Measurements from ENCODE around the gene EMC1. TPM values are rescaled to one million over a fixed set of nuclear protein-coding genes. Genes with fewer than 3 reads are reported as not detected.

The EMC1 gene
- total RNA-seq, 1 experiment from 2014 or later, result 40.7 TPM

DNA sequence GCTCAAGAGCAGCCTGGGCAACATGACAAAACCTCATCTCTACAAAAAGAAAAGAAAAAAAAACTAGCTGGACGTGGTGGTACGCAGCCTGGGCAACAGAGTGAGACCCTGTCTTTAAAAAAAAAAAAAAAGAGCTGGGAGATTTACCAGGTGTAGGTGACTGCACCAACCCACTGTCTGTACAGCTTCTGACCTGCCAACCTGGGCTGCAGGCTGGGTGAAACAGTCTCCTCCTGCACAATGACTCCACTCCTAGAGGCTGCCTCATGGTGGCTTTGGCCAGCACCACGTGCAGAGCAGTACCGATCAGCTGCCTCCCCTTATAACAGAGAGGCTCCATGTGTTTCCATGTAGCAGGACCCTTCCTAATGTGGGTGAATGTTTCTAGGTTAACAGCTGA lies 4.0 kb upstream of the EMC1 start:
- DNase-seq, result no peak
- H3K4me2 ChIP-seq, result no peak overlapping the region
- H4K20me1 ChIP-seq (ENCODE audit: insufficient read depth), result peaks cover 21% of the 10 kb centered on the region
- peaks cover 50% of the 10 kb centered on the region for H3K79me2 ChIP-seq (ENCODE audit: low read depth)
- intact Hi-C loops (cut with micrococcal nuclease; ENCODE audit: unreplicated experiment), result no loop called here
- no peak overlapping the region for H3K27ac ChIP-seq
- H3F3A ChIP-seq (ENCODE audit: insufficient read depth, low read depth), result no peaks in the 10 kb centered on the region; the same call in 1 of the 2 replicates
- no peaks in the 10 kb centered on the region for H3K36me3 ChIP-seq (ENCODE audit: low read depth)
- H3K4me1 ChIP-seq (replicated peaks; ENCODE audit: insufficient read depth), result peaks cover 14% of the 10 kb centered on the region
- H3K4me3 ChIP-seq, result no peak overlapping the region
- CTCF ChIA-PET, result no interaction called here
- POLR2A ChIA-PET (ENCODE audit: unreplicated experiment), result no interaction called here
- no peaks in the 10 kb centered on the region for H3K27me3 ChIP-seq (ENCODE audit: insufficient read depth, low read depth)
- no peaks in the 10 kb centered on the region for H3K9me3 ChIP-seq (ENCODE audit: insufficient read depth, low read depth)
- H2AFZ ChIP-seq, result no peak overlapping the region
- no peak for TF ChIP-seq EZH2 (IDR thresholded peaks at IDR 0.05; ENCODE audit: low read depth)
- TF ChIP-seq, protein P1, sequence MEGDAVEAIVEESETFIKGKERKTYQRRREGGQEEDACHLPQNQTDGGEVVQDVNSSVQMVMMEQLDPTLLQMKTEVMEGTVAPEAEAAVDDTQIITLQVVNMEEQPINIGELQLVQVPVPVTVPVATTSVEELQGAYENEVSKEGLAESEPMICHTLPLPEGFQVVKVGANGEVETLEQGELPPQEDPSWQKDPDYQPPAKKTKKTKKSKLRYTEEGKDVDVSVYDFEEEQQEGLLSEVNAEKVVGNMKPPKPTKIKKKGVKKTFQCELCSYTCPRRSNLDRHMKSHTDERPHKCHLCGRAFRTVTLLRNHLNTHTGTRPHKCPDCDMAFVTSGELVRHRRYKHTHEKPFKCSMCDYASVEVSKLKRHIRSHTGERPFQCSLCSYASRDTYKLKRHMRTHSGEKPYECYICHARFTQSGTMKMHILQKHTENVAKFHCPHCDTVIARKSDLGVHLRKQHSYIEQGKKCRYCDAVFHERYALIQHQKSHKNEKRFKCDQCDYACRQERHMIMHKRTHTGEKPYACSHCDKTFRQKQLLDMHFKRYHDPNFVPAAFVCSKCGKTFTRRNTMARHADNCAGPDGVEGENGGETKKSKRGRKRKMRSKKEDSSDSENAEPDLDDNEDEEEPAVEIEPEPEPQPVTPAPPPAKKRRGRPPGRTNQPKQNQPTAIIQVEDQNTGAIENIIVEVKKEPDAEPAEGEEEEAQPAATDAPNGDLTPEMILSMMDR (conservative IDR thresholded peaks at IDR 0.05), result no peak
- no peaks in the 10 kb centered on the region for H3K9me2 ChIP-seq (ENCODE audit: insufficient read depth)
- BruUV-seq (replicated peaks), result no TSS peak

GRCh38 chr1:19254416-19254815 lies 3.1 kb upstream of the EMC1 start:
- intact Hi-C loops (cut with micrococcal nuclease; ENCODE audit: unreplicated experiment), result loop anchor here (5.0 kb wide), 2 partner anchors 58 to 398 kb away; partner anchors contain the start of genes AKR7A2 and SLC66A1
- H3K4me2 ChIP-seq, result no peak overlapping the region; the same call in 1 of the 2 replicates
- peaks cover 16% of the 10 kb centered on the region for H3K4me1 ChIP-seq (replicated peaks; ENCODE audit: insufficient read depth)
- H3K27ac ChIP-seq, result no peak overlapping the region
- no peaks in the 10 kb centered on the region; the same call in 1 of the 2 replicates for H3F3A ChIP-seq (ENCODE audit: insufficient read depth, low read depth)
- no TSS peak for BruUV-seq (replicated peaks)
- no peaks in the 10 kb centered on the region for H3K9me3 ChIP-seq (ENCODE audit: insufficient read depth, low read depth)
- H2AFZ ChIP-seq, result no peak overlapping the region
- CTCF ChIA-PET, result no interaction called here
- H3K79me2 ChIP-seq (ENCODE audit: low read depth), result peaks cover 59% of the 10 kb centered on the region
- no peak for TF ChIP-seq EZH2 (IDR thresholded peaks at IDR 0.05; ENCODE audit: low read depth)
- TF ChIP-seq, protein P1 (conservative IDR thresholded peaks at IDR 0.05), result no peak
- POLR2A ChIA-PET (ENCODE audit: unreplicated experiment), result no interaction called here
- no peaks in the 10 kb centered on the region for H3K36me3 ChIP-seq (ENCODE audit: low read depth)
- no peaks in the 10 kb centered on the region for H3K9me2 ChIP-seq (ENCODE audit: insufficient read depth)
- no peak overlapping the region for H3K4me3 ChIP-seq
- no peak for DNase-seq
- H3K27me3 ChIP-seq (ENCODE audit: insufficient read depth, low read depth), result no peaks in the 10 kb centered on the region
- H4K20me1 ChIP-seq (ENCODE audit: insufficient read depth), result peaks cover 21% of the 10 kb centered on the region

DNA sequence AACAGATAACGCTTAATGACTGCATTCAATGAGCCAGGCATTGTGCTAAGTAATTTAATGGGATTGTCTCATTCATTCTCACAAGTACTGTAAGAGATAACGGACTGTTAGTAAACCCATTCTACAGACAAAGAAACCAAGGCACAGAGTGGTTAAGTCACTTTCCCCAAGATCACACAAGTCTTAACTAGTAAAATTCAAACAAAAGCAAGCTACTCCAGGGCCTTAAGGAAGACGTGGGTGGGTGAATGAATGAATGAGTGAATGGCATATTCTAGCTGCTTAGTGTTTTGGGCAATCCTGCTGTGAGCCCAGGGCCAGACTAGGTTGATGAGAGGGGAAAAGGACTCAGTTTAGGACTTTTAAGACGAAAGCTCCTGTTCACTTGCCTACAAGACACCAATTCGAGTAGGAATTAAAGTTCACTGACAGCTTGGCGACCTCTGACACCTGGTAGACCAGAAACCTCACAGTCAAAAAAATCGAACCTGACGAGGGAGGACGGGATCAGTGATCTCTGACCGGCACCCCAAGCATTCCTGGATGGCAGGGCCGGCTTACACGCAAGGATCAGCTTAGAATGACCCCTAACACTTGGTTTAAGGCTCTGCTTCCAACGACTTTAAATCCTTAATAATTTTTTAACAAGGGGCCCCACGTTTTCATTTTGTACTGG lies 557 bp downstream of the EMC1 start:
- no peak for DNase-seq
- Histone ChIP-seq H3K4me3 (peak overlapping the region; percentile 82), H3K27me3 (ENCODE audit: insufficient read depth, low read depth) (no peaks in the 10 kb centered on the region), H4K20me1 (ENCODE audit: insufficient read depth) (peaks cover 21% of the 10 kb centered on the region), H3K4me2 (peak overlapping the region; percentile 95), H3K9me2 (ENCODE audit: insufficient read depth) (no peaks in the 10 kb centered on the region), H3K79me2 (ENCODE audit: low read depth) (peaks cover 73% of the 10 kb centered on the region), H3K9me3 (ENCODE audit: insufficient read depth, low read depth) (no peaks in the 10 kb centered on the region), H3F3A (ENCODE audit: insufficient read depth, low read depth) (no peaks in the 10 kb centered on the region), H3K4me1 (replicated peaks; ENCODE audit: insufficient read depth) (peaks cover 16% of the 10 kb centered on the region), H3K27ac (peak overlapping the region; percentile 70), H3K36me3 (ENCODE audit: low read depth) (no peaks in the 10 kb centered on the region), H2AFZ (peak overlapping the region; percentile 99)
- POLR2A ChIA-PET (ENCODE audit: unreplicated experiment), result interaction anchor here (0.7 kb wide), 1 partner anchor 237 kb away, joined by 4 read pairs; no protein-coding TSS in a partner anchor
- TF ChIP-seq EZH2 (IDR thresholded peaks at IDR 0.05; ENCODE audit: low read depth), result no peak
- TF ChIP-seq, protein P1 (conservative IDR thresholded peaks at IDR 0.05), result no peak
- CTCF ChIA-PET, result no interaction called here
- BruUV-seq (replicated peaks), result TSS peak; percentile 70
- intact Hi-C loops (cut with micrococcal nuclease; ENCODE audit: unreplicated experiment), result loop anchor here (5.0 kb wide), 2 partner anchors 62 to 402 kb away; partner anchors contain the start of genes AKR7A2 and SLC66A1
